KMS-11 (cell line): ENCODE measurements around the gene PEX3.
"Not testable (repeated sequence)": the region's sequence is repeated elsewhere in the genome, so short reads cannot be mapped to it uniquely, and the experiment has no call there.

Experiments used
- H2AFZ ChIP-seq: fragments of 200-600 bp; sonication (generic); 2 replicates; pipeline ENCODE4 v1.6.1; 2016; ENCODE audit warnings: antibody characterized with exemption, mixed run types, low read depth
- H3K27ac ChIP-seq: fragments of 200-600 bp; sonication (generic); 2 replicates; pipeline ENCODE4 v1.6.1; 2016; ENCODE audit warnings: mild to moderate bottlenecking, mixed run types
- H3K27me3 ChIP-seq: fragments of 200-600 bp; sonication (generic); 2 replicates; pipeline ENCODE4 v1.6.1; 2017; ENCODE audit warnings: mild to moderate bottlenecking, low read depth, mixed run types, moderate library complexity; ENCODE audit not compliant: insufficient read depth
- H3K36me3 ChIP-seq: fragments of 200-600 bp; sonication (generic); 2 replicates; pipeline ENCODE4 v1.6.1; 2017; ENCODE audit warnings: mild to moderate bottlenecking, mixed run types; ENCODE audit not compliant: insufficient read depth
- H3K4me1 ChIP-seq: fragments of 200-600 bp; sonication (generic); 2 replicates; pipeline ENCODE4 v1.6.1; 2016; ENCODE audit warnings: mild to moderate bottlenecking, low read depth, mixed run types; ENCODE audit not compliant: poor library complexity, severe bottlenecking
- H3K4me2 ChIP-seq: fragments of 200-600 bp; sonication (generic); 2 replicates; pipeline ENCODE4 v1.7.0; 2016; ENCODE audit warnings: mild to moderate bottlenecking, mixed run types
- H3K4me3 ChIP-seq: fragments of 200-600 bp; sonication (generic); IDR thresholded peaks from 2 replicates; pipeline ENCODE4 v1.6.1; 2017; ENCODE audit warnings: low read depth, low read length, mixed read lengths; ENCODE audit not compliant: insufficient read depth
- H3K79me2 ChIP-seq: fragments of 200-600 bp; sonication (generic); 2 replicates; pipeline ENCODE4 v1.6.1; 2016; ENCODE audit warnings: low read depth, mixed run types; ENCODE audit not compliant: insufficient read depth
- H3K9ac ChIP-seq: fragments of 200-600 bp; sonication (generic); 2 replicates; pipeline ENCODE4 v1.6.1; 2016; ENCODE audit warnings: mild to moderate bottlenecking, mixed run types
- H4K20me1 ChIP-seq: fragments of 200-600 bp; sonication (generic); 2 replicates; pipeline ENCODE4 v1.6.1; 2016; ENCODE audit warnings: mild to moderate bottlenecking, mixed run types; ENCODE audit not compliant: insufficient read depth
- CTCF ChIP-seq: fragments of 200-600 bp; sonication (generic); conservative IDR thresholded peaks from 2 replicates; pipeline ENCODE4 v1.6.1; 2017; ENCODE audit warnings: low read depth, mild to moderate bottlenecking, antibody characterized with exemption, low read length, moderate library complexity, mixed read lengths

Gene PEX3

GRCh38 chr6:143468026-143468425, 17.4 kb downstream of the PEX3 start:
- Histone ChIP-seq H3K4me1 (no peaks in the 10 kb centered on the region), H3K4me2 (no peak overlapping the region), H3K9ac (no peak overlapping the region), H2AFZ (no peak overlapping the region), H3K27ac (no peak overlapping the region), H4K20me1 (no peaks in the 10 kb centered on the region), H3K27me3 (no peaks in the 10 kb centered on the region), H3K79me2 (no peaks in the 10 kb centered on the region), H3K4me3 (no peak overlapping the region), H3K36me3 (no peaks in the 10 kb centered on the region)
- TF ChIP-seq CTCF, result no peak

- H3K79me2 ChIP-seq, H3K36me3 ChIP-seq: not testable (repeated sequence)
Measured at GRCh38 chr6:143468823-143469222, 18.2 kb downstream of the PEX3 start.

GRCh38 chr6:143471822-143472221, 21.2 kb downstream of the PEX3 start:
- no peaks in the 10 kb centered on the region for H3K36me3 ChIP-seq
- no peaks in the 10 kb centered on the region for H3K27me3 ChIP-seq
- no peak overlapping the region for H3K27ac ChIP-seq
- H2AFZ ChIP-seq, result no peak overlapping the region
- no peak for TF ChIP-seq CTCF
- H3K4me2 ChIP-seq, result no peak overlapping the region
- no peaks in the 10 kb centered on the region for H3K79me2 ChIP-seq
- no peaks in the 10 kb centered on the region for H4K20me1 ChIP-seq
- H3K4me3 ChIP-seq, result no peak overlapping the region
- no peak overlapping the region for H3K9ac ChIP-seq
- no peaks in the 10 kb centered on the region for H3K4me1 ChIP-seq

More at GRCh38 chr6:143468823-143469222, 18.2 kb downstream of the PEX3 start:
- H3K27ac ChIP-seq, H3K9ac ChIP-seq, H4K20me1 ChIP-seq, H3K4me1 ChIP-seq, H3K4me3 ChIP-seq, H2AFZ ChIP-seq, H3K4me2 ChIP-seq, H3K27me3 ChIP-seq: not testable (repeated sequence)

GRCh38 chr6:143476545-143476944, 25.9 kb downstream of the PEX3 start:
- no peaks in the 10 kb centered on the region for H3K4me1 ChIP-seq
- no peak for TF ChIP-seq CTCF
- no peak overlapping the region for H3K4me3 ChIP-seq
- no peak overlapping the region for H3K9ac ChIP-seq
- H3K79me2 ChIP-seq, result no peaks in the 10 kb centered on the region
- no peaks in the 10 kb centered on the region for H4K20me1 ChIP-seq
- no peaks in the 10 kb centered on the region for H3K36me3 ChIP-seq
- no peaks in the 10 kb centered on the region for H3K27me3 ChIP-seq
- no peak overlapping the region for H3K4me2 ChIP-seq
- H2AFZ ChIP-seq, result no peak overlapping the region
- no peak overlapping the region for H3K27ac ChIP-seq

GRCh38 chr6:143478479-143479062, 28.0 kb downstream of the PEX3 start:
- no peaks in the 10 kb centered on the region for H3K4me1 ChIP-seq
- no peak for TF ChIP-seq CTCF
- no peak overlapping the region for H3K4me2 ChIP-seq
- H3K79me2 ChIP-seq, result no peaks in the 10 kb centered on the region
- H3K27ac ChIP-seq, result no peak overlapping the region
- no peaks in the 10 kb centered on the region for H4K20me1 ChIP-seq
- no peaks in the 10 kb centered on the region for H3K27me3 ChIP-seq
- no peak overlapping the region for H3K4me3 ChIP-seq
- H2AFZ ChIP-seq, result no peak overlapping the region
- no peaks in the 10 kb centered on the region for H3K36me3 ChIP-seq
- no peak overlapping the region for H3K9ac ChIP-seq
